ENCODE data around the gene CAPZA1.

GRCh38 chr1:112700290-112701226, 80.9 kb downstream of the CAPZA1 start:
- TF ChIP-seq POLR2A (IDR thresholded peaks at IDR 0.05) (peak in 1 of 3 donors; percentile 9), CTCF (IDR thresholded peaks at IDR 0.05 in 8 of 11, conservative IDR thresholded peaks at IDR 0.05 in 3 of 11) (peak in 6 of 11 experiments; percentile 19 to 52 (median 26)), POLR2AphosphoS5 (IDR thresholded peaks at IDR 0.05) (peak; percentile 76 to 88 (median 86))
